Glutamatergic neuron (in vitro differentiated cells): ENCODE measurements around the gene CRTC3. TPM values are rescaled to one million over a fixed set of nuclear protein-coding genes. Genes with fewer than 3 reads are reported as not detected.
"Not testable (repeated sequence)": the region's sequence is repeated elsewhere in the genome, so short reads cannot be mapped to it uniquely, and the experiment has no call there.

Experiments
- DNase-seq: peaks from one replicate; pipeline ENCODE4 v3.0.0; 2022
- H3K27ac Mint-ChIP-seq: one replicate; pipeline ENCODE4 v1.8.0; 2020; ENCODE audit warnings: mild to moderate bottlenecking, mixed read lengths, inconsistent platforms; ENCODE audit not compliant: unreplicated experiment
- H3K27me3 Mint-ChIP-seq: one replicate; pipeline ENCODE4 v1.8.0; 2020; ENCODE audit warnings: mild to moderate bottlenecking, moderate library complexity, mixed read lengths, inconsistent platforms; ENCODE audit not compliant: unreplicated experiment
- H3K36me3 Mint-ChIP-seq: one replicate; pipeline ENCODE4 v1.8.0; 2020; ENCODE audit warnings: mild to moderate bottlenecking, mixed read lengths, inconsistent platforms; ENCODE audit not compliant: unreplicated experiment
- H3K4me1 Mint-ChIP-seq: one replicate; pipeline ENCODE4 v1.8.0; 2020; ENCODE audit warnings: mild to moderate bottlenecking, low read depth, mixed read lengths, inconsistent platforms; ENCODE audit not compliant: unreplicated experiment
- H3K4me3 Mint-ChIP-seq: one replicate; pipeline ENCODE4 v1.8.0; 2020; ENCODE audit warnings: mild to moderate bottlenecking, mixed read lengths, inconsistent platforms; ENCODE audit not compliant: unreplicated experiment
- H3K9me3 Mint-ChIP-seq: one replicate; pipeline ENCODE4 v1.8.0; 2020; ENCODE audit warnings: mild to moderate bottlenecking, moderate library complexity, mixed read lengths, inconsistent platforms; ENCODE audit not compliant: unreplicated experiment
- CTCF ChIP-seq: fragments of 200-600 bp; sonication (generic); IDR thresholded peaks from one replicate; pipeline ENCODE4 v1.5.0; 2021; ENCODE audit not compliant: partially characterized antibody, unreplicated experiment
- total RNA-seq: library from RNA; stranded (reverse); fragmentation: NEBNext Ultra II Directional; extraction: Animal tissue kit (Norgen Biotek cat#: 25700); gene quantifications from one replicate; pipeline ENCODE4 v1.2.1, GENCODE V29; 2021; ENCODE audit not compliant: unreplicated experiment

Gene CRTC3
- total RNA-seq, 1 donor from 2014 or later = 50.1 TPM

- H3K9me3 Mint-ChIP-seq = no peaks in the 10 kb centered on the region
- peaks cover under 1% of the 10 kb centered on the region for H3K27me3 Mint-ChIP-seq
Measured at GRCh38 chr15:90519688-90520087, 10.0 kb upstream of the CRTC3 start.

GRCh38 chr15:90520365-90520764 is 9.4 kb upstream of the CRTC3 start:
- no peaks in the 10 kb centered on the region for H3K36me3 Mint-ChIP-seq
- H3K27me3 Mint-ChIP-seq = peaks cover 1% of the 10 kb centered on the region
- H3K27ac Mint-ChIP-seq = no peak overlapping the region
- no peak for DNase-seq
- no peaks in the 10 kb centered on the region for H3K4me1 Mint-ChIP-seq
- TF ChIP-seq CTCF = no peak
- no peak overlapping the region for H3K4me3 Mint-ChIP-seq
- no peaks in the 10 kb centered on the region for H3K9me3 Mint-ChIP-seq

More at GRCh38 chr15:90519688-90520087, 10.0 kb upstream of the CRTC3 start:
- H3K4me3 Mint-ChIP-seq = no peak overlapping the region
- no peaks in the 10 kb centered on the region for H3K36me3 Mint-ChIP-seq
- H3K27ac Mint-ChIP-seq = no peak overlapping the region
- no peak for DNase-seq
- no peaks in the 10 kb centered on the region for H3K4me1 Mint-ChIP-seq
- TF ChIP-seq CTCF = no peak

GRCh38 chr15:90523373-90523772 is 6.3 kb upstream of the CRTC3 start:
- Mint-ChIP-seq H3K4me1 (no peaks in the 10 kb centered on the region), H3K36me3 (no peaks in the 10 kb centered on the region), H3K9me3 (no peaks in the 10 kb centered on the region), H3K4me3 (no peak overlapping the region), H3K27me3 (peaks cover 2% of the 10 kb centered on the region), H3K27ac (no peak overlapping the region)
- no peak for DNase-seq
- no peak for TF ChIP-seq CTCF

- not testable (repeated sequence) for H3K9me3 Mint-ChIP-seq, H3K27me3 Mint-ChIP-seq, DNase-seq, H3K27ac Mint-ChIP-seq, H3K4me3 Mint-ChIP-seq, H3K4me1 Mint-ChIP-seq, H3K36me3 Mint-ChIP-seq
Measured at GRCh38 chr15:90524018-90524803, 5.5 kb upstream of the CRTC3 start.

- H3K27ac Mint-ChIP-seq = peak overlapping the region; percentile 68
Measured at GRCh38 chr15:90529011-90529370, 732 bp upstream of the CRTC3 start.

More at GRCh38 chr15:90529011-90529370, 732 bp upstream of the CRTC3 start:
- H3K4me3 Mint-ChIP-seq = peak overlapping the region; percentile 88
- H3K36me3 Mint-ChIP-seq = no peaks in the 10 kb centered on the region
- no peak for DNase-seq
- peaks cover 13% of the 10 kb centered on the region for H3K27me3 Mint-ChIP-seq
- H3K9me3 Mint-ChIP-seq = peaks cover 11% of the 10 kb centered on the region
- peaks cover 7% of the 10 kb centered on the region for H3K4me1 Mint-ChIP-seq
- no peak for TF ChIP-seq CTCF
